ENCODE results near the gene RRBP1. TPM values are rescaled to one million over a fixed set of nuclear protein-coding genes. Genes with fewer than 3 reads are reported as not detected.
A peak's percentile ranks its signal among the peaks of the same experiment; 100 is the strongest.

Gene RRBP1
- total RNA-seq, 2 donors from 2014 or later, result 112 to 148 TPM

DNA sequence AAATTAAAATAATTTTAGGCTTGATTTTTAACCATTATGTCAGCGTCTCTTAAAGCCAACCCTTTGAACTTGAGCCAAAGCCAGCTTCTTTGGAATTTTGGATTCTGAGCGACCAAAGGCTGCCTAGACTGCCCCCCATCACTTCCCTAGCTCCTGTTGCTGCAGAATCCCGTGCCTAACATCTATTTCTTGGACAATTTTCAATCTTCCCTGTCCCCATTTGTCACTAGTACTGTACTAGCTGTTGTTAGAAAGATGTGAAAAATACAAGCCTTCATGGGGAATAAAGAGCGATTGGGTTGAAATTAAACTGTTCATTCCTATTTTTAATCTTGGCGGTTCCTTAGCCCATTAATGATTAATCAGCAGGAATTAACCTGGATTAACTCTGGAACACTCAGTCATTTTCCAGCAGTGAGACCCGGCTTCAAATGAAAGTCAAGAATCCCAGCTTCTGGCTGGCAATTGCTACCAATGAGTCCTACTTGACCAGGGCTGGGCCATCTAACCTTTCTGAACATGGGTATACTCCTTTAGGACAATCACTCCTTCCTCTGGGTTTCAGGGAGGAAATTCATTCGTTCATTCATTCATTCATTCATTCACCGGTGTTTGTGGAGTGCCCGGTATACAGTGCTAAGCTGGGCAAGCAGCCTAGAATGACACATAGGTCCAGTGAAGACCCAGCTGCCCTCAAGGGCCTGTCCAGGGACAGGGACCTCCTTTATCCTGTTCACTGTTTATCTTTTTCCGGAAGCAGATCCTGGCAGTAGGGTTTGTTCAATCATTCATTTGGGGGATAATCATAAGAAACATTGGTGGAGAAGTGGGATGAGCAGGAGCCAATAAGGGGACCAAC lies 1.4 kb upstream of the RRBP1 start:
- H3K4me1 ChIP-seq (replicated peaks), result peaks cover 2% of the 10 kb centered on the region
- no peaks in the 10 kb centered on the region for H3K9me3 ChIP-seq
- no peak overlapping the region for H3K4me3 ChIP-seq
- peak overlapping the region in 1 of 2 donors; percentile 55 for H3K27ac ChIP-seq
- no peak for DNase-seq (ENCODE audit: low spot score)
- WGBS, result 69% methylated on average over 10 of the region's 10 CpGs
- intact Hi-C loops (cut with DNase I), result loop anchor here (10.0 kb wide), 3 partner anchors 121 to 451 kb away; partner anchors contain the start of genes BFSP1, KAT14 and PET117
- no peak for TF ChIP-seq POLR2A (IDR thresholded peaks at IDR 0.05)
- TF ChIP-seq POLR2AphosphoS5 (IDR thresholded peaks at IDR 0.05), result no peak
- TF ChIP-seq, protein P1, sequence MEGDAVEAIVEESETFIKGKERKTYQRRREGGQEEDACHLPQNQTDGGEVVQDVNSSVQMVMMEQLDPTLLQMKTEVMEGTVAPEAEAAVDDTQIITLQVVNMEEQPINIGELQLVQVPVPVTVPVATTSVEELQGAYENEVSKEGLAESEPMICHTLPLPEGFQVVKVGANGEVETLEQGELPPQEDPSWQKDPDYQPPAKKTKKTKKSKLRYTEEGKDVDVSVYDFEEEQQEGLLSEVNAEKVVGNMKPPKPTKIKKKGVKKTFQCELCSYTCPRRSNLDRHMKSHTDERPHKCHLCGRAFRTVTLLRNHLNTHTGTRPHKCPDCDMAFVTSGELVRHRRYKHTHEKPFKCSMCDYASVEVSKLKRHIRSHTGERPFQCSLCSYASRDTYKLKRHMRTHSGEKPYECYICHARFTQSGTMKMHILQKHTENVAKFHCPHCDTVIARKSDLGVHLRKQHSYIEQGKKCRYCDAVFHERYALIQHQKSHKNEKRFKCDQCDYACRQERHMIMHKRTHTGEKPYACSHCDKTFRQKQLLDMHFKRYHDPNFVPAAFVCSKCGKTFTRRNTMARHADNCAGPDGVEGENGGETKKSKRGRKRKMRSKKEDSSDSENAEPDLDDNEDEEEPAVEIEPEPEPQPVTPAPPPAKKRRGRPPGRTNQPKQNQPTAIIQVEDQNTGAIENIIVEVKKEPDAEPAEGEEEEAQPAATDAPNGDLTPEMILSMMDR (IDR thresholded peaks at IDR 0.05), result no peak
- H3K27me3 ChIP-seq (replicated peaks; ENCODE audit: insufficient read depth), result no peaks in the 10 kb centered on the region
- no peaks in the 10 kb centered on the region for H3K36me3 ChIP-seq

DNA sequence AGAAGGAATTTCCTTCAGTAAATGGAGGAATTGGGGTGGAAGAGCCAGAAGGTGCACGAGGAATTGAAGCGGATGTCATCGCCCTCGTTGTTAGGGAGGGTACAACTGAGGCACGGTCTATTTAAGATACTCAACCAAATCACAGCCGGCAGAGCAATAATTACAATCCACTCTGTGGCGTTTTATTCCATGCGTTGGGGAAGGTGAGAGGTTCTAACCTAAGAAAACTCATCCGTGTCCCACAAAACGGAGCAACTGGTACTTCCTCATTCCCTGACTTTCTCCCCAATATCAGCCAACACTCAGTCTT lies 802 bp upstream of the RRBP1 start:
- TF ChIP-seq POLR2A (IDR thresholded peaks at IDR 0.05) (no peak), POLR2AphosphoS5 (IDR thresholded peaks at IDR 0.05) (no peak)
- TF ChIP-seq, protein P1 (IDR thresholded peaks at IDR 0.05), result no peak
- H3K4me3 ChIP-seq, result peak overlapping the region; percentile 85 to 88
- H3K9me3 ChIP-seq, result no peaks in the 10 kb centered on the region
- H3K27ac ChIP-seq, result peak overlapping the region; percentile 75 to 91
- H3K4me1 ChIP-seq (replicated peaks), result peaks cover 2% of the 10 kb centered on the region
- H3K27me3 ChIP-seq (replicated peaks; ENCODE audit: insufficient read depth), result no peaks in the 10 kb centered on the region
- no peak for DNase-seq (ENCODE audit: low spot score)
- no peaks in the 10 kb centered on the region for H3K36me3 ChIP-seq
- intact Hi-C loops (cut with DNase I), result loop anchor here (10.0 kb wide), 3 partner anchors 122 to 452 kb away; partner anchors contain the start of genes BFSP1, KAT14 and PET117
- 43% methylated on average over 10 of the region's 10 CpGs for WGBS

DNA sequence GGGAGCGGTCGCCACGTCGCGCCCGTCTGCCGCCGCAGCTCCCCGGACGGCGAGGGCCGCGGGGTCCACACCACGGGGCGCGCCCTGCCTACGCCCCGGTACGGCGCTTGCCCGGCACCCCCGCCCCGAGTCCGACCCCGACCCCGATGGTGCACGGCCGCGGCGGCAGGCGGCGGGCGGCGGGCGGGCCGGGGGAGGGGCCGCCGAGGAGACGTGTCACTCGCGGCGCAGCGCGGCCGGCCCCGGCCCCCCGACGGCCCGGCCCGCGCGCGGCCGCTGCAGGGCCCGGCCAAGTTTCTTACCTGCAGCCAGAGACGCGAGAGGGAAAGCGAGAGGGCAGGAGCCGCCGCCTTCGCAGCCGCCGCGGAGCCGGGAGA lies 328 bp downstream of the RRBP1 start:
- H3K36me3 ChIP-seq, result no peaks in the 10 kb centered on the region
- intact Hi-C loops (cut with DNase I), result loop anchor here (2.0 to 10.0 kb wide), 5 partner anchors 123 to 453 kb away; partner anchors contain the start of genes BFSP1, KAT14 and PET117
- peak overlapping the region; percentile 86 to 91 for H3K27ac ChIP-seq
- peaks cover 2% of the 10 kb centered on the region for H3K4me1 ChIP-seq (replicated peaks)
- TF ChIP-seq, protein P1 (IDR thresholded peaks at IDR 0.05), result no peak
- TF ChIP-seq POLR2A (IDR thresholded peaks at IDR 0.05), result no peak
- TF ChIP-seq POLR2AphosphoS5 (IDR thresholded peaks at IDR 0.05), result no peak
- no peaks in the 10 kb centered on the region for H3K9me3 ChIP-seq
- WGBS, result 0% methylated on average over 38 of the region's 65 CpGs
- DNase-seq (ENCODE audit: low spot score), result no peak
- peak overlapping the region; percentile 85 to 88 for H3K4me3 ChIP-seq
- H3K27me3 ChIP-seq (replicated peaks; ENCODE audit: insufficient read depth), result no peaks in the 10 kb centered on the region

DNA sequence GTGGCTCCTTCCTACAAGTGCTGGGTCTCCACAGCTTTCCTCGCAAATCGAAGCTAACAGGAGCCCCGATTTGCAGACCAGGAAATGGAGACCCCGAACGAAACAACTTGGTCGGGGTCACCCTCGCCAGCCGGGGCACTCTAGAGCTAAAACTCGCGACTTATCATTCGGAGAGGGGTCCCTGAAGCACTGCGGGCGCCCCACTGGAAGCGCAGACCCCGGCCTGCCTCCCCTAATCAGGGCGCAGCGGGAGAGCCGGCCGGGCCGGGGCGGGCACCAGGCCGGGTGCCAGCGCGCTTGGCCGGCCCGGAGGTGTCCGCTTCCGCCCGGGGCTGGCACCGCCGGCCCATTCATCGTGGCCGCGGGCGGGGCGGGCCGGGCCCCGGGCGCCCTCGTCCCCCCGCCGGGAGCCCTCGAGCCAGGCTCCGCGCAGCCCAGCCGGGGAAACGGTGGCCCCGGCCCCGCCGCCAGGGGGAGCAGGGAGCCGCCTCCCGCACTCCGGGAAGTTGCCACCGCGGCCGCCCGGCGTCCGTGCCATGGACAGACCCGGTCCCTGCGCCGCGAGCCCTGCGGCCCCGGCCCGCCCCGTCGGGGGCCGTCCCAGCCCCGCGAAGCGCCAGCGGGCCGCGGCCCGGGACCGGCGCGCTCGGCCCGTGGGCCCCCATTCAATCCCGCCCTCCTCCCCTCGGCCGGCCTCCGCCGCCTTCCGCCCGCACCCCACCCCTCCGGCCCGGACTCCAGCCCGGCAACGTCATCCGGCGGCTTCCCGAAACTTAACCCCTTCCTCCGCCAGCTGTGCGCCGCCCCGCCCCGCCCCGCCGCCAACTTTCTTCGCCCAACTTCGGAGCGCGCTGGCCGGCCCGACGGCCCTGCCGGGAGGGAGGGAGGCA lies 961 bp downstream of the RRBP1 start:
- TF ChIP-seq, protein P1 (IDR thresholded peaks at IDR 0.05), result peak; percentile 42 to 94 (median 89)
- TF ChIP-seq POLR2A (IDR thresholded peaks at IDR 0.05) (no peak), POLR2AphosphoS5 (IDR thresholded peaks at IDR 0.05) (no peak)
- H3K36me3 ChIP-seq, result no peaks in the 10 kb centered on the region
- peak; percentile 73 for DNase-seq (ENCODE audit: low spot score)
- peaks cover 2% of the 10 kb centered on the region for H3K4me1 ChIP-seq (replicated peaks)
- WGBS, result under 1% methylated on average over 63 of the region's 110 CpGs
- no peaks in the 10 kb centered on the region for H3K27me3 ChIP-seq (replicated peaks; ENCODE audit: insufficient read depth)
- intact Hi-C loops (cut with DNase I), result loop anchor here (2.0 to 10.0 kb wide), 5 partner anchors 124 to 454 kb away; partner anchors contain the start of genes BFSP1, KAT14 and PET117
- H3K27ac ChIP-seq, result peak overlapping the region; percentile 86 to 91
- H3K4me3 ChIP-seq, result peak overlapping the region; percentile 85 to 88
- H3K9me3 ChIP-seq, result no peaks in the 10 kb centered on the region
